ENCODE measurements around the gene ESPNL. TPM values are rescaled to one million over a fixed set of nuclear protein-coding genes. Genes with fewer than 3 reads are reported as not detected.

The ESPNL gene
- total RNA-seq, 2 experiments from 2014 or later = 0.11 to 0.27 TPM

- ATAC-seq = no peak
- H3K36me3 Mint-ChIP-seq (ENCODE audit: low read depth) = no peaks in the 10 kb centered on the region
- ChIA-PET CTCF (no interaction called here), POLR2A (no interaction called here)
- H3K4me1 Mint-ChIP-seq (ENCODE audit: low read depth) = no peaks in the 10 kb centered on the region
- H3K27ac Mint-ChIP-seq = no peak overlapping the region
- H3K4me3 Mint-ChIP-seq = no peak overlapping the region
- DNase-seq = no peak
- no peaks in the 10 kb centered on the region for H3K9me3 Mint-ChIP-seq
- no peaks in the 10 kb centered on the region for H3K27me3 Mint-ChIP-seq
- no peak for TF ChIP-seq CTCF (IDR thresholded peaks at IDR 0.05)
- intact Hi-C loops (cut with micrococcal nuclease) = no loop called here
These were observed 23.3 kb downstream of the ESPNL start for GRCh38 chr2:238123218-238123971.

GRCh38 chr2:238123991-238124470 lies 23.9 kb downstream of the ESPNL start:
- TF ChIP-seq CTCF (IDR thresholded peaks at IDR 0.05) = no peak
- DNase-seq = no peak

GRCh38 chr2:238124488-238125126 lies 24.5 kb downstream of the ESPNL start:
- Mint-ChIP-seq H3K4me1 (ENCODE audit: low read depth) (no peaks in the 10 kb centered on the region), H3K27ac (no peak overlapping the region), H3K9me3 (no peaks in the 10 kb centered on the region), H3K36me3 (ENCODE audit: low read depth) (no peaks in the 10 kb centered on the region), H3K4me3 (no peak overlapping the region), H3K27me3 (no peaks in the 10 kb centered on the region)
- no peak for DNase-seq
- POLR2A ChIA-PET = no interaction called here
- no peak for ATAC-seq
- CTCF ChIA-PET = no interaction called here
- no peak for TF ChIP-seq CTCF (IDR thresholded peaks at IDR 0.05)
- intact Hi-C loops (cut with micrococcal nuclease) = no loop called here

More at GRCh38 chr2:238123991-238124470, 23.9 kb downstream of the ESPNL start:
- Mint-ChIP-seq H3K27me3 (no peaks in the 10 kb centered on the region), H3K4me1 (ENCODE audit: low read depth) (no peaks in the 10 kb centered on the region), H3K4me3 (no peak overlapping the region), H3K9me3 (no peaks in the 10 kb centered on the region), H3K27ac (no peak overlapping the region), H3K36me3 (ENCODE audit: low read depth) (no peaks in the 10 kb centered on the region)
- ATAC-seq = no peak
- CTCF ChIA-PET = no interaction called here
- POLR2A ChIA-PET = no interaction called here
- intact Hi-C loops (cut with micrococcal nuclease) = no loop called here

- Mint-ChIP-seq H3K27me3 (no peaks in the 10 kb centered on the region), H3K36me3 (ENCODE audit: low read depth) (no peaks in the 10 kb centered on the region), H3K9me3 (no peaks in the 10 kb centered on the region), H3K4me3 (no peak overlapping the region), H3K27ac (no peak overlapping the region), H3K4me1 (ENCODE audit: low read depth) (no peaks in the 10 kb centered on the region)
- POLR2A ChIA-PET = interaction anchor here (0.6 kb wide), 1 partner anchor 1882 kb away, joined by 3 read pairs; no protein-coding TSS in a partner anchor
- no peak for TF ChIP-seq CTCF (IDR thresholded peaks at IDR 0.05)
- CTCF ChIA-PET = no interaction called here
- intact Hi-C loops (cut with micrococcal nuclease) = no loop called here
- DNase-seq = no peak
- ATAC-seq = no peak
These were observed 25.2 kb downstream of the ESPNL start for GRCh38 chr2:238125127-238125885.
